HG03064 (cell line): ENCODE data around the gene SEC24C.
"Not testable (repeated sequence)": the region's sequence is repeated elsewhere in the genome, so short reads cannot be mapped to it uniquely, and the experiment has no call there.

Experiments
- ATAC-seq: cut with Tn5 transposase; IDR thresholded peaks from one replicate; pipeline ENCODE4 v1.9.1; 2021; ENCODE audit warnings: low read depth; ENCODE audit not compliant: unreplicated experiment

The SEC24C gene, protein sequence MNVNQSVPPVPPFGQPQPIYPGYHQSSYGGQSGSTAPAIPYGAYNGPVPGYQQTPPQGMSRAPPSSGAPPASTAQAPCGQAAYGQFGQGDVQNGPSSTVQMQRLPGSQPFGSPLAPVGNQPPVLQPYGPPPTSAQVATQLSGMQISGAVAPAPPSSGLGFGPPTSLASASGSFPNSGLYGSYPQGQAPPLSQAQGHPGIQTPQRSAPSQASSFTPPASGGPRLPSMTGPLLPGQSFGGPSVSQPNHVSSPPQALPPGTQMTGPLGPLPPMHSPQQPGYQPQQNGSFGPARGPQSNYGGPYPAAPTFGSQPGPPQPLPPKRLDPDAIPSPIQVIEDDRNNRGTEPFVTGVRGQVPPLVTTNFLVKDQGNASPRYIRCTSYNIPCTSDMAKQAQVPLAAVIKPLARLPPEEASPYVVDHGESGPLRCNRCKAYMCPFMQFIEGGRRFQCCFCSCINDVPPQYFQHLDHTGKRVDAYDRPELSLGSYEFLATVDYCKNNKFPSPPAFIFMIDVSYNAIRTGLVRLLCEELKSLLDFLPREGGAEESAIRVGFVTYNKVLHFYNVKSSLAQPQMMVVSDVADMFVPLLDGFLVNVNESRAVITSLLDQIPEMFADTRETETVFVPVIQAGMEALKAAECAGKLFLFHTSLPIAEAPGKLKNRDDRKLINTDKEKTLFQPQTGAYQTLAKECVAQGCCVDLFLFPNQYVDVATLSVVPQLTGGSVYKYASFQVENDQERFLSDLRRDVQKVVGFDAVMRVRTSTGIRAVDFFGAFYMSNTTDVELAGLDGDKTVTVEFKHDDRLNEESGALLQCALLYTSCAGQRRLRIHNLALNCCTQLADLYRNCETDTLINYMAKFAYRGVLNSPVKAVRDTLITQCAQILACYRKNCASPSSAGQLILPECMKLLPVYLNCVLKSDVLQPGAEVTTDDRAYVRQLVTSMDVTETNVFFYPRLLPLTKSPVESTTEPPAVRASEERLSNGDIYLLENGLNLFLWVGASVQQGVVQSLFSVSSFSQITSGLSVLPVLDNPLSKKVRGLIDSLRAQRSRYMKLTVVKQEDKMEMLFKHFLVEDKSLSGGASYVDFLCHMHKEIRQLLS

DNA sequence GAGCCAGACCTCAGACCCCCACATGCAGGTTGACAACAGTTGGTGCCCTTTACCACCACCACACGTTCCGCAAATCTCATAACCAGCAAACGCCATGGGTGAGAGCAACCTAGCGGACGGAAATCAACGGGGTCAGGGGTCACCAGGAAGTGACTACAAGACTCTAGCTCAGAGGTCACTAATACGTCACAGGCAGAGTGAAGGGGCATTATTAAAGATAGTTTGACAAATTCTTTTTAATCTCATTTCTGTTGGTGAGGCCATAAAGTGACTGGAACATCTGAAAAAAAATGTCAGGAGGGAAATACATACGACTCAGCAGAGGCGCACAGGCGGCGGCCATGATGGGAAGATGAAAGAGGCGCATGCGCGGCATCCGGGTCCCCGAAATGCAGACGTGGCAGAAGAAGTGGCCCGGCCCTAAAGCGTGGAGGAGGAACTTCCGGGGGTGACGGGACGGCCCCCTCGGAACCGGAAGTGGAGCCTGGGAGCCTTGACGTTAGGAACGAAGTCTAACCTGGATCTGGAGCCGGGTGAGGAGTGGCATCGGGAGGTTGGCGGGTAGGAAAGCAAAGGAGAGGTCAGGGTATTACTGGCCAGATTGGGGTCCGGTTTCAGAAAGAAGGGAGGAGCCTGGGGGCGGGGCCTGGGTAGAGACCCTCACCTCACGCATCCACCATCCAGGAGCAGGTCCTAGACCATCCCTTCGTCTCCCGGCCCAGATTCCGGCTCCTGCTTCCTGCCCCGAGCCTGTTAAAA, at the start of gene SEC24C:
SEC24C (plus strand) TSS at position 468 of the 759 bp plus-strand sequence. CDS start 2,461 bp downstream, outside the sequence.
- ATAC-seq, result peak; percentile 81

GRCh38 chr10:73695302-73695701, 48.9 kb upstream of the SEC24C start:
- ATAC-seq, result not testable (repeated sequence)

DNA sequence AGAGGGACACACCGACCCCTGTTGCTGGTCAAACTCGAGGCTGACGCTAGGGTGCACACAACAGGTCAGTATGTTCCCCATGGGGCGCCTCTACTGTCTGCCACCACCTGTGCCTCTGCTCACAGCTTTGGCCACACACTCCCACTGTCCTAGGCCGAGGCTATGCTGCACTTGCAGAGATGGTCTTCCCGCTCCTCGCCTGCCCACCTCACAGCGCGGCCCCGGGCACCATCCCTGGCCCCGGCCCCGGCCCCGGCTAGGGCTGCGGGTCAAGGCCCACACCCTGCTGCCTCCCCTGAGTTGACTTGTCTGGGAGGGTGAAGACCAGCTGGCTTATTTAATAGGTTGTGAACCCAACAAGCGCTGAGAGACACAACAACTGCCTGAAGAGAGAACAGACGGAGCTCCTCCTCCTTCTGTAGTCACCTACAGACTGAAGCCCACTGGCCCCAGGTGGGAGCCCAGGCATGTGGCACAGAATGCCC, 46.5 kb upstream of the SEC24C start, which contains the start of gene AGAP5:
AGAP5 (minus strand) TSS at position 435 of the 485 bp plus-strand sequence; CDS start at position 81, 354 bp downstream.
- not testable (repeated sequence) for ATAC-seq

DNA sequence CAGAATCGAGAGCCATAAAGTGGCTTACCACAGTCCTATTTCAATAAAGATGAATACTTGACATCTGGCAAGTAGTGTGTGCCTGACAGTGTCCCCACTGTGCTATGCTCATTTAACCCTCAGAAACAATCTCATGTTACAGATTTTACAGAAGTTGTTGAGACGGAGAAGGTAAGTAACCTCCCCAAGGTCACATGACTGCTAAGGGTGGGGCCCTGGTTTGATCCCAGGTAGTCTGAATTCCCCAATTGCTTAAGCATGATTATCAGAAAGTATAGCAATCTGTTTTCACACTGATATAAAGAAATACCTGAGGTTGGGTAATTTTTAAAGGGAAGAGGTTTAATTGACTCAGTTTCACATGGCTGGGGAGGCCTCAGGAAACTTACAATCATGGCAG, 45.4 kb upstream of the SEC24C start:
- ATAC-seq, result not testable (repeated sequence)

DNA sequence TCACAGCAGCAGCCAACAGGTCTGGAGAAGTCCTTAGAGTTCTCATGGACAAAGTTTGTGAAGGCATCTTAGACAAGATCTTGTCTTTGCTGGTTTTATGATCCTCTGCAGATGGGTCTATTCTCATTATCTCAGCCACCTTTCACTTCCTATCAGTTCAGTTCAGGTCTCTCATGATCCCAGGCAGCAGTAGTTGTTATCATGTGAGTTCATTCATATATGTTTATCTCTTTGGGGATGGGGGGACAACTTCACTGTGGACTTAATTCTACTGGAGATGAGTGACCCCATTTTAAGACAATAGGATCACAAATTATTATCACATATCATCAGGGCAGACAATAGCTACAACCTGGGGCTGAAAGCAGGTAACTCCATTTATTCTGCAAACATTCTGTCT, 40.2 kb upstream of the SEC24C start:
- not testable (repeated sequence) for ATAC-seq

GRCh38 chr10:73705506-73706072, 38.6 kb upstream of the SEC24C start:
- ATAC-seq, result not testable (repeated sequence)

DNA sequence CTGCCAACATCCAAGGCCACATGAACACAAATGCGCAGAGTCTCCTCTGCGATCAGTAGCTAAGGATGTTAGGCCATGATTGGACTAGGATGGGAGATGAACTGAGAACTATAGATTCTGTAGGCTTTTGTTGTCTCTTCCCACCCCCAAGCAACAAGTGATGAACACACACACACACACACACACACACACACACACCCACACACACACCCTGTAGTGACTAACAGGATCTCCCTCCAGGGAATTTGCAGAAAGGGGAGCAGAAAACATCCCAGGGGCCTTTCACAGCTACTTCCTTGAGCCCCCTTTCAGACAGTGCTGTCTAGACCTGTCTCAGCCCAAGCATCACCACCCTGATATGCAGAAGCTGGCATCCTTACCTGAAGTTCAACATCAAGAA, 37.7 kb upstream of the SEC24C start:
- ATAC-seq, result not testable (repeated sequence)

DNA sequence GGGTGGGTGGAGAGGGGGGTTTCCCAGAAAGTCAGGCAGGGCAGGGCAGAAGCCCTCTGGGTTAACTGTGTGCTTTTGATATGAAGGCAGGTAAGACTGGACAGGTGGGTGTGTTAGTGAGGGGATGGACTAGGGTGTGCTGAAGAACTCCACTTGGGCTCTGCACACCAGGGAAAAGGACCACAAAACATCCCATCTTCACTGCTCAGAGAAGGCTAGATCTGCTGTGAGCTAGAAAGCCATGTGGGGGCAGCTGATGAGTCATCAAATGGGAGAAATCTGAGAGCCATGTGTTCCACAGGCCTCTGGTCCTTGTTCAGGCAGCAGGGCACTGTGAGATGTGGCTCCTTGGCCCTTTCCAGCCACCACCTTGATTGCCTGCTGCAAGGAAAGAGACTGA, 36.5 kb upstream of the SEC24C start:
- ATAC-seq, result not testable (repeated sequence)

DNA sequence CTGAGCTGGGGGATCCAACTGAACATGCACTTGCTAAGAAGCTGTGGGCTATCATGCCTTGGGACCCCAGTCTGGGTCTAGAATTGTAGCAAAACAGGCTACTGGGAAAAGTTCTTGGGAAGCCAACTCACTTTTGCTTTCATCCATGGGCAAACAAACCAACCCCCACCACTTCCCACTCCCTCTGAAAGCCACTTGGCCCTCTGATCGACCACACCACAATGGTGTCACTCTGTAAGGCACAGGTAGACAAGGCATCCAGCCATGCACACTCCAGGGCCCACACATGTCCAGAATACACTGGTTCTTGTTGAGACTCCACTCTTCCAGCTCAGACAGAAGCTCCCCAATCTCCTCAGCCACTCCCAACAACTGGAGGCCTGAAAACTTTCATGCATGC, 36.0 kb upstream of the SEC24C start:
- ATAC-seq, result not testable (repeated sequence)

- ATAC-seq, result not testable (repeated sequence)
These were observed 32.5 kb upstream of the SEC24C start for GRCh38 chr10:73711683-73712082.

GRCh38 chr10:73713912-73714311, 30.3 kb upstream of the SEC24C start:
- not testable (repeated sequence) for ATAC-seq

DNA sequence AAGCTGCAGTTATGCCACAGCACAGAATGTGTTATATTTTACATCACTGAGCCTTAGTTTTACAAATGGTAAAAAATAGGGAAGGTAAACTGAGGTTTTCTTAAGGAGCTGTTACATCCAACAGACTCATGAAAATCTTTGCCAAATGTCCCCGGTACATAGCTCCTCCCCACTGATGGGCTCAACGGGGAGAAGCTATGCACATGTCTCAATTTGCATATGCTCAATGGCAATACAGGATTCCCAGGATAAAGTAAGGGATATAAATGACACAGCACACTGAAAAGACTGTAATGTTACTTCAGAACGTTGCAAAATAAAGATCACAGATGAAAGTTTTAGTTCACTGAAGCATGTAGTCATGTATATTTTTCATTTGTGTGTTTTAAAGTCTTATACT, 29.7 kb upstream of the SEC24C start:
- not testable (repeated sequence) for ATAC-seq

DNA sequence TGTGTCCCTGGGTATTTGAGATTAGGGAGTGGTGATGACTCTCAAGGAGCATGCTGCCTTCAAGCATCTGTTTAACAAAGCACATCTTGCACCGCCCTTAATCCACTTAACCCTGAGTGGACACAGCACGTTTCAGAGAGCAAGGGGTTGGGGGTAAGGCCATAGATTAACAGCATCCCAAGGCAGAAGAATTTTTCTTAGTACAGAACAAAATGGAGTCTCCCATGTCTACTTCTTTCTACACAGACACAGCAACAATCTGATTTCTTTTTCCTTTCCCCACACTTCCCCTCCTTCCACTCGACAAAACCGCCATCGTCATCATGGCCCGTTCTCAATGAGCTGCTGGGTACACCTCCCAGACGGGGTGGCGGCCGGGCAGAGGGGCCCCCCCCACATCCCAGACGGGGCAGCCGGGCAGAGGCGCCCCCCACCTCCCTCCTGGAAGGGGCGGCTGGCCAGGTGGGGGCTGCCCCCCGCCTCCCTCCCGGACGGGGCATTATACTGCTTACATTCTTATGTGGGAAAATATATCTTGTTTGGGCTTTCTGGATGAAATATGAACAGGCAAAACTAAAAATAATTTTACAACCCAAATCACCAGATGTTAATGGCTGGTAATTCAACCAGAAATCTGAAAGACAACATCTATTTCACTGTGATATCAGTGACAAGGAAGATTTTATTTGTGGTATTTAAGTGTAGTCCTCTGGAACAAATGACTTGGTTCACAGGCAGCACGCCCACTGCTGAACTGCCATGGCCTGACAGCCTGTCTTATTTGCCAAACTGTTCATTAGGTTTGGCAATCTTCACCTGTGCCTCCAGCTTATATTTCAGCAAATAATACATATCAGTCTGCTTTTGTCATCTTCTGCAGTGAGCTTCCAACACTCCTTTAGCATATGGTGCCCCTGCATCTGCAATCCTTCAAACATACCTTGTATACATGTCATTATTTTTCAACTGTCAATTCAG, 28.7 kb upstream of the SEC24C start:
- ATAC-seq, result not testable (repeated sequence)

DNA sequence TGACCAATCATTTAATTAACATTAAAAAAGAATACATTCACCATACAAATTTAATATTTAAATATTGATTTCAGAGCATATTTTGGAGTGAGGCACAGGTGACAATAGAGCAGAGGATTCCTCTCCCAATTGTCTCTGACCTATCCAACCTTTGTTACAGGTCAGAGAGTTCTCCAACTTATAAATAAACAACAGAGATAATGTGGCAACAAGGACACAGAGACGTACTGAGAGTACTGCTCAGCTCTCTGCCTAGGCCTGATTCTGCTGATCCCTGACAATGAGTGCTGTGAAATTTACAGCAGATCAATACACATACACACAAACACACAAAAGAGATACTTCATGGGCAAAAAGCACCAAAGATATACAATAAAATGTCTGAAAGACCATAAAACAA, 27.9 kb upstream of the SEC24C start:
- ATAC-seq, result no peak

DNA sequence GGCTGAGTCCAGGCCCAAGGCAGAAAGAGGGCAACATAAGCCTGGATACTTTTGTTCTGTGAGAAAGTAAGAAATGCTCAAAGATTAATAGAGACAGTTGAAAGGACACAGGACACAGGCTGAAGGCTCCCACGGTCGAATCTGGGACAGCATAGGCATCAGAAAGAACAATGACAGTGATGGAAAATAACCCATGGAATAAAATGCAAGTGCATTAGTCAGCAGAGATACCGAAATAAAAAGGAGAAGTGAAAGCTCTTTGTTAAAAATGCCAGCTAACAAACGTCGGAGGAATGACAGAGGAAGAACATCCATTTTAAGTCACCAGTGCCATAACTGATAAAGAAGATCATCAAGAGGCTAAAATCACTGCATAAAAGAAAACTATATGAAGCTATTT, 26.6 kb upstream of the SEC24C start:
- no peak for ATAC-seq

GRCh38 chr10:73720561-73720960, 23.6 kb upstream of the SEC24C start:
- ATAC-seq, result not testable (repeated sequence)

DNA sequence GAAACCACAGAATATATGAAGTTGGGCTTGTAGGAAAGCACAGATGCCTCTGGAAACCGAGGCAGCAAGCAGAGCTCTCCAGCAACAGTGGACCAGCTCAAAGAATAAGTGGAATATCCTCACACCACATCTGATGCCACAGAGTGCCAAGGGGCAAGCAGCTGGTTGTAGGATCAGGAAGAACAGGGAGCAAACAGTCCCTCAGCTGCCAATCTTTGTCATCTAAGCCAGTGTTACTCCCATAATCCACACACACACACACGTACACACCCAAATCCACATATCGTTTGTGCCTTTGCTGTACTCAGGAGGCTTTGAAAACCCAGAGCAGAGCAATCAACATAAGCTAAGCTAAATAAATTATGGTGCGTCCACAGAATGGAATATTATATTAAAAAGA, 20.7 kb upstream of the SEC24C start:
- ATAC-seq, result no peak

- ATAC-seq, result not testable (repeated sequence)
These were observed 14.4 kb upstream of the SEC24C start for GRCh38 chr10:73729781-73730152.
